T47D (cell line): ENCODE measurements around the gene WLS.
A peak's percentile ranks its signal among the peaks of the same experiment; 100 is the strongest.

Source experiments
- DNase-seq, 2 experiments: peaks; one replicate each; pipeline versions ENCODE4 v3.0.0 to v3.0.0-alpha.2; 2011 to 2012; ENCODE audit warnings: low read depth in 1 of 2, low spot score in 1 of 2
- JUND ChIP-seq: IDR thresholded peaks from 2 replicates; pipeline ENCODE4 v1.6.1; 2012; ENCODE audit warnings: low read depth
- in situ Hi-C: cut with HindIII; loops from 2 replicates; pipeline ENCODE4 v1.10.0; 2016; ENCODE audit warnings: low sequenced_read_pairs, low pct_unique_long_range_greater_than_20kb

WLS gene

GRCh38 chr1:68221001-68221979, 11.0 kb downstream of the WLS start:
- in situ Hi-C loops, result no loop called here
- TF ChIP-seq JUND, result no peak
- DNase-seq, result no peak

DNA sequence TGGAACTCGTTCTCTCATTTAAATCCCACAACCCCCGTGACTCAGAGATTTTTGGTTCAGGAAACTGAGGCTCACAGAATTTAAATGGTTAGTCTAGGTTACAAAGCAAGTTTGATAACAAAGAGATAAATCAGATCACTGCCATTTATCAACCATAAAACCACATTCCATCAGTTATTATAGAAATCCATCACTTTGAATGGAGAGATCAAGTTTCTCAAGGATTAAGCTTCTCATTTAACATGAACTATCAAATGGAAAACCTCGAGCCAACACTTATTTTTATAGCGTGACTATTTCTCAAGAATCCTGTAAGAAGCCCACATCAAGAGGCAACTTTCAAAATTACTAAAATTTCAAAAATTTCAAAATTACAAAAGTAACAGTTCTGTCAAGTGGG, 11.9 kb downstream of the WLS start:
- TF ChIP-seq JUND, result no peak
- in situ Hi-C loops, result no loop called here

DNA sequence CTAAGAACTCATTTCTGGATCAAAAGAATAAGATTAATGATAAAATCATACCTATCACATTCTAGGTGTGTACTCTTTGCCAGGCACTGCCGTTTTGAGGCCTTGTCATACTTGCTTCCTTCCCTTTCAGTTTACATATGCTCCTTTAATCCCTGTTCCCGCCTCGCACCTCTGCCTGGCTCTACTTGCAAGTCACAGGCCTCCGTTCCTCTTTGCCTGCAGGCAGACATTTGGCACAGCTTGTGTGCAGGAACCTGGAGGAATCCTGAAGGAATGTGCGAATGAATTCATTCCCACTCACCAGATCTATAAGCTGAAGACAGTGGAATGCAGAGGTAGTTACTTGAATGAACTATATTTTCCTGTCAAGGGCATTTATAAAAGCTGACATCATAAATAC, 13.8 kb downstream of the WLS start:
- TF ChIP-seq JUND, result no peak
- in situ Hi-C loops, result no loop called here
- peak in 1 of 2 experiments; percentile 49 for DNase-seq

More for the DNA sequence above, 11.9 kb downstream of the WLS start:
- no peak for DNase-seq

DNA sequence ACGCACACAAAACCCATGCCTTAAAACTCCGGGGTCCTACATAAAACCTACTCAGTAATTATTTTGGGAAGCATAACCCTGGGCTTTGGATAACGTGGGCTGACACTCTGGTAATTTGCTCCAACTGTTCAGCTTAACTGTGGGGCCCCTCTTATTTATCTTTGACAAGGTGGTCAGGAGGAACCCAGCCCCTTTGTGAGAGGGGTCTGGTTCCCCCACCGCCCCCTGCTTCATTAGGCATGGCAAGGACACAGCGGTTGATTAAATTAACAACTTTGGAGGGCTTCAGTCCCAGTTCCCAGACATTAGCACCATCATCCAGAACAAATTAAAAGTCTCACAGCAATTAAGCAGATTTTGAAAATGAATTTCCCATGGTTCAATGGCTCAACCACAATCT, 14.7 kb downstream of the WLS start:
- in situ Hi-C loops, result no loop called here
- DNase-seq, result no peak
- no peak for TF ChIP-seq JUND

DNA sequence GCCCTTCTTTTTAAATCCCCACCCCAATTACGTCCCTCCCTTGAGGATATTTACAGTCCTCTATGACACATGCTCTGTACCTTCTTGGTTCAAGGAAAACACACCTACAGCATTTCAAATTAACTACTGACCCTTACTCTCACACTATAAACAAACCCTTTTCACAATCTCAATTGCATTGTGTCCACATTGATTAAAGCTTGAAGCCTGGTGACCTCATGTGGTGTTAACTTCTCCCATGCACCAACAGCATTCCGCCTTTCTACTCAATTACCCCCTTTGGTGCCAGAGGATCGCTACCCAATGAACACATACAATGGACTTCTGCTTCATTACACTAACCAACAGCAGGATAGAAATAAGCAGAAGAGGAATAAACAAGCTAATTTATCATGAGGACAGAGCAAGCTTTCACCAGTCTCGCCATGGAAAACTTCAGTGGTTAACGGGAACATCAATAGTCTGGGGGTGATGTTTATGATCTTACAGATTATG, 15.2 kb downstream of the WLS start:
- in situ Hi-C loops, result no loop called here
- DNase-seq, result no peak
- no peak for TF ChIP-seq JUND

DNA sequence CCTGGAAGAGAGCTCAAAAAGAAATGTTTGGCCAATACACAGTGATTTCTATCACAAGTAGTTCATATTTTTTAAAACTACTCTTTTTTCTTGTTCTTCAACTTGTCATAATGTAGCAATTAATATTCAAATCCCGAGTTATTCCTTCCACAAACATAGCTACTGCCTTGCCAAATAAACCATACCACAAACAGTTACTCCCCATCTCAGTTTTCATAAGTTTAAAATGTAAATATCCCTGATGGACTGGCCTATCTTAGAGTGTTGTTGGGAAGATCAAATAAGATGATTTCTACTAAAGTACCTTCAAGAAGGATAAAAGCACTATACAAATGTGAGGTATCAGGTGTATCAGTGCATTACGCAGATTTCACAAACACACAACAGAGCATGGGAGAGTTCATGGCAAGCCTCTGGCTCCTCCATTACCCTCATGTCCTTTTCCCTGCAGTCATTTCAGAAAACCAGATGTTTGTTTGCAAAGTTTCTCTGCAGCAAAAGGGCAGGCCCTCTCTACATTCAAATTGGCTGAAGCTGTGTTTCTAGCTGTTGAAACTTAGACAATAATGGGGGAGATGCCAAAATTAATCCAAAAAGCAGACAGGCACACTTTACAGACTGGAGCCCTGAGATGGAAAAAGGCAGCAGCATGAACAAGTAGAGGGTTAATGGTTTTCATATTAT, 16.1 kb downstream of the WLS start:
- TF ChIP-seq JUND, result no peak
- in situ Hi-C loops, result no loop called here
- DNase-seq, result no peak

- in situ Hi-C loops, result no loop called here
- no peak for TF ChIP-seq JUND
- DNase-seq, result no peak
These were observed 18.5 kb downstream of the WLS start for GRCh38 chr1:68213843-68214242.

- in situ Hi-C loops, result no loop called here
- no peak for TF ChIP-seq JUND
- no peak for DNase-seq
These were observed 20.5 kb downstream of the WLS start for GRCh38 chr1:68211761-68212380.

GRCh38 chr1:68210829-68211228, 21.5 kb downstream of the WLS start:
- in situ Hi-C loops, result no loop called here
- DNase-seq, result no peak
- no peak for TF ChIP-seq JUND

- in situ Hi-C loops, result no loop called here
- DNase-seq, result no peak
- TF ChIP-seq JUND, result no peak
These were observed 22.3 kb downstream of the WLS start for GRCh38 chr1:68210027-68210426.

DNA sequence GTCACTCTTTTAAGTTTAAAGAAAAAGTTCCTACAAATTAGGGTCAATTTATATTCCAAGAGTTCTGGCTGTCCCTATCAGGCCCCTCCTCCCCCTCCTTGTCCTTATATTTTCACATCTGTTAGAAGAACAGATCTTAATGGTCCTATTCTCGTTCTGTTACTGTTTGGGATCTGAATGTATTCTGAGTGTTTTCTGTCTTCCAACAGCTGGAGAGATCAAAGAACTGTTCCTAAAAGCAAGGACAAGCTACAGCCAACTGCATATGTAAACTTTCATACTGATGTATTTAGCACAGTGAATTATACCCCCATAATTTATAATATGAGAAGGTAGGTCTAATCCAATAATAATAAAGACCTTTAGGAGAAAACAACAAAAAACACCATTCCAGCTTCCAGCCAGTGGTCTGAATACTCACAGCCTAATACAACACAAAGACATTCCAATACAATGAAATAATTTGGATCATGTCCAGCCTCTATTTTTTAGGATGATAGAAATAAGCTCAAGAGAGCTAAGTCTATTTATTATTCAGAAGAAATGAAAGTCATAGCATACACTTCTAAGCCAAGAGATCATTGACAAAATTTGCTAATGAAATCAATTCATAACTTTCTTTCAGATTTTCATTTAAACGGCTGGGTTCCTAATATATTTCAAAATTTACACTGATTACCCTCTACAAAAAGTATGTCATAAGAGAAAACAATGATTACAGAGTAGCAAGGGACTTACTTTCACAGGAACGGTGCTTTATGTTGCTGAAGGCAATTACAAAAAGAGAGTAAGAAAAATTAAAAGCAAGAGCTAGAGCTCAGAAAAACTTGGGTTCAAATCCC, 25.3 kb downstream of the WLS start:
- no peak for TF ChIP-seq JUND
- no peak for DNase-seq
- in situ Hi-C loops, result no loop called here

GRCh38 chr1:68205794-68206358, 26.4 kb downstream of the WLS start:
- no peak for TF ChIP-seq JUND
- in situ Hi-C loops, result no loop called here
- DNase-seq, result no peak
